ENCODE results near the gene KRT74. TPM values are rescaled to one million over a fixed set of nuclear protein-coding genes. Genes with fewer than 3 reads are reported as not detected.

KRT74 gene
- total RNA-seq, 1 experiment from 2014 or later: not detected

- no peak overlapping the region for H3K4me3 ChIP-seq
- H3K9me3 ChIP-seq (replicated peaks): no peaks in the 10 kb centered on the region
- H3K27me3 ChIP-seq (replicated peaks): peaks cover 54% of the 10 kb centered on the region
- no peak overlapping the region for H3K27ac ChIP-seq
- no peaks in the 10 kb centered on the region for H3K36me3 ChIP-seq
- peak in 1 of 2 experiments; percentile 31 for DNase-seq (ENCODE audit: low read depth in 1 of 2, low spot score in 2 of 2)
- H3K4me1 ChIP-seq (replicated peaks): no peaks in the 10 kb centered on the region
Observed at GRCh38 chr12:52608826-52609630, 35.4 kb upstream of the KRT74 start.

GRCh38 chr12:52608161-52608560 is 34.5 kb upstream of the KRT74 start:
- no peaks in the 10 kb centered on the region for H3K36me3 ChIP-seq
- H3K4me3 ChIP-seq: no peak overlapping the region
- no peaks in the 10 kb centered on the region for H3K4me1 ChIP-seq (replicated peaks)
- H3K27me3 ChIP-seq (replicated peaks): peaks cover 45% of the 10 kb centered on the region
- no peaks in the 10 kb centered on the region for H3K9me3 ChIP-seq (replicated peaks)
- H3K27ac ChIP-seq: no peak overlapping the region
- peak in 1 of 2 experiments; percentile 23 for DNase-seq (ENCODE audit: low read depth in 1 of 2, low spot score in 2 of 2)

GRCh38 chr12:52607314-52607713 is 33.7 kb upstream of the KRT74 start:
- H3K36me3 ChIP-seq: no peaks in the 10 kb centered on the region
- peak in 1 of 2 experiments; percentile 22 for DNase-seq (ENCODE audit: low read depth in 1 of 2, low spot score in 2 of 2)
- H3K9me3 ChIP-seq (replicated peaks): no peaks in the 10 kb centered on the region
- peaks cover 36% of the 10 kb centered on the region for H3K27me3 ChIP-seq (replicated peaks)
- no peaks in the 10 kb centered on the region for H3K4me1 ChIP-seq (replicated peaks)
- no peak overlapping the region for H3K27ac ChIP-seq
- no peak overlapping the region for H3K4me3 ChIP-seq

GRCh38 chr12:52606581-52607218 is 33.1 kb upstream of the KRT74 start:
- Histone ChIP-seq H3K4me1 (replicated peaks) (no peaks in the 10 kb centered on the region), H3K36me3 (no peaks in the 10 kb centered on the region), H3K27me3 (replicated peaks) (peaks cover 35% of the 10 kb centered on the region), H3K27ac (no peak overlapping the region), H3K4me3 (no peak overlapping the region), H3K9me3 (replicated peaks) (no peaks in the 10 kb centered on the region)
- DNase-seq (ENCODE audit: low read depth in 1 of 2, low spot score in 2 of 2): peak in 1 of 2 experiments; percentile 18

GRCh38 chr12:52606096-52606495 is 32.5 kb upstream of the KRT74 start:
- H3K4me1 ChIP-seq (replicated peaks): no peaks in the 10 kb centered on the region
- no peak for DNase-seq (ENCODE audit: low read depth in 1 of 2, low spot score in 2 of 2)
- peaks cover 35% of the 10 kb centered on the region for H3K27me3 ChIP-seq (replicated peaks)
- H3K9me3 ChIP-seq (replicated peaks): no peaks in the 10 kb centered on the region
- H3K36me3 ChIP-seq: no peaks in the 10 kb centered on the region
- no peak overlapping the region for H3K27ac ChIP-seq
- H3K4me3 ChIP-seq: no peak overlapping the region

GRCh38 chr12:52605542-52605941 is 31.9 kb upstream of the KRT74 start:
- H3K4me1 ChIP-seq (replicated peaks): no peaks in the 10 kb centered on the region

GRCh38 chr12:52604859-52605258 is 31.2 kb upstream of the KRT74 start:
- H3K27me3 ChIP-seq (replicated peaks): peaks cover 38% of the 10 kb centered on the region
- no peak overlapping the region for H3K4me3 ChIP-seq
- no peaks in the 10 kb centered on the region for H3K9me3 ChIP-seq (replicated peaks)
- H3K36me3 ChIP-seq: no peaks in the 10 kb centered on the region
- no peaks in the 10 kb centered on the region for H3K4me1 ChIP-seq (replicated peaks)
- DNase-seq (ENCODE audit: low read depth in 1 of 2, low spot score in 2 of 2): peak in 1 of 2 experiments; percentile 24
- H3K27ac ChIP-seq: no peak overlapping the region

More at GRCh38 chr12:52605542-52605941, 31.9 kb upstream of the KRT74 start:
- DNase-seq (ENCODE audit: low read depth in 1 of 2, low spot score in 2 of 2): peak in 1 of 2 experiments; percentile 8
- Histone ChIP-seq H3K27me3 (replicated peaks) (peaks cover 31% of the 10 kb centered on the region), H3K9me3 (replicated peaks) (no peaks in the 10 kb centered on the region), H3K36me3 (no peaks in the 10 kb centered on the region), H3K4me3 (no peak overlapping the region), H3K27ac (no peak overlapping the region)

- H3K27me3 ChIP-seq (replicated peaks): peaks cover 43% of the 10 kb centered on the region
- H3K27ac ChIP-seq: no peak overlapping the region
- no peaks in the 10 kb centered on the region for H3K9me3 ChIP-seq (replicated peaks)
- no peak for DNase-seq (ENCODE audit: low read depth in 1 of 2, low spot score in 2 of 2)
- no peaks in the 10 kb centered on the region for H3K36me3 ChIP-seq
- H3K4me3 ChIP-seq: no peak overlapping the region
- no peaks in the 10 kb centered on the region for H3K4me1 ChIP-seq (replicated peaks)
Observed at GRCh38 chr12:52603314-52603713, 29.7 kb upstream of the KRT74 start.

- H3K4me1 ChIP-seq (replicated peaks): no peaks in the 10 kb centered on the region
- no peaks in the 10 kb centered on the region for H3K9me3 ChIP-seq (replicated peaks)
- H3K4me3 ChIP-seq: no peak overlapping the region
- H3K27ac ChIP-seq: no peak overlapping the region
- H3K36me3 ChIP-seq: no peaks in the 10 kb centered on the region
- H3K27me3 ChIP-seq (replicated peaks): peaks cover 44% of the 10 kb centered on the region
- DNase-seq (ENCODE audit: low read depth in 1 of 2, low spot score in 2 of 2): peak in 1 of 2 experiments; percentile 15
Observed at GRCh38 chr12:52602552-52602951, 28.9 kb upstream of the KRT74 start.

- no peak overlapping the region for H3K27ac ChIP-seq
- H3K36me3 ChIP-seq: no peaks in the 10 kb centered on the region
- no peaks in the 10 kb centered on the region for H3K4me1 ChIP-seq (replicated peaks)
- H3K9me3 ChIP-seq (replicated peaks): no peaks in the 10 kb centered on the region
- peaks cover 53% of the 10 kb centered on the region for H3K27me3 ChIP-seq (replicated peaks)
- DNase-seq (ENCODE audit: low read depth in 1 of 2, low spot score in 2 of 2): peak in 1 of 2 experiments; percentile 9
- H3K4me3 ChIP-seq: no peak overlapping the region
Observed at GRCh38 chr12:52601671-52602070, 28.0 kb upstream of the KRT74 start.

- no peaks in the 10 kb centered on the region for H3K36me3 ChIP-seq
- H3K9me3 ChIP-seq (replicated peaks): no peaks in the 10 kb centered on the region
- H3K4me3 ChIP-seq: no peak within 1 kb of the TSS
- H3K27me3 ChIP-seq (replicated peaks): peaks cover 55% of the 10 kb centered on the region
- no peak within 1 kb of the TSS for H3K27ac ChIP-seq
- H3K4me1 ChIP-seq (replicated peaks): no peaks in the 10 kb centered on the region
- DNase-seq (ENCODE audit: low read depth in 1 of 2, low spot score in 2 of 2): peak in 1 of 2 experiments; percentile 37
Observed at GRCh38 chr12:52600941-52601481, 27.4 kb upstream of the KRT74 start, which contains the start of gene KRT72. KRT72 (minus strand) TSS chr12:52601463; CDS start chr12:52601452, 11 bp downstream.

- H3K4me1 ChIP-seq (replicated peaks): no peaks in the 10 kb centered on the region
- peak in 1 of 2 experiments; percentile 8 for DNase-seq (ENCODE audit: low read depth in 1 of 2, low spot score in 2 of 2)
- H3K36me3 ChIP-seq: no peaks in the 10 kb centered on the region
- H3K27ac ChIP-seq: no peak overlapping the region
- H3K9me3 ChIP-seq (replicated peaks): no peaks in the 10 kb centered on the region
- H3K4me3 ChIP-seq: no peak overlapping the region
- H3K27me3 ChIP-seq (replicated peaks): peaks cover 56% of the 10 kb centered on the region
Observed at GRCh38 chr12:52600475-52600874, 26.8 kb upstream of the KRT74 start.

GRCh38 chr12:52600071-52600470 is 26.4 kb upstream of the KRT74 start:
- Histone ChIP-seq H3K36me3 (no peaks in the 10 kb centered on the region), H3K27me3 (replicated peaks) (peaks cover 58% of the 10 kb centered on the region), H3K4me1 (replicated peaks) (no peaks in the 10 kb centered on the region), H3K9me3 (replicated peaks) (no peaks in the 10 kb centered on the region), H3K27ac (no peak overlapping the region), H3K4me3 (no peak overlapping the region)
- DNase-seq (ENCODE audit: low read depth in 1 of 2, low spot score in 2 of 2): peak in 1 of 2 experiments; percentile 8

GRCh38 chr12:52598966-52599365 is 25.3 kb upstream of the KRT74 start:
- DNase-seq (ENCODE audit: low read depth in 1 of 2, low spot score in 2 of 2): no peak
- H3K4me1 ChIP-seq (replicated peaks): no peaks in the 10 kb centered on the region
- no peaks in the 10 kb centered on the region for H3K36me3 ChIP-seq
- H3K27me3 ChIP-seq (replicated peaks): peaks cover 58% of the 10 kb centered on the region
- H3K27ac ChIP-seq: no peak overlapping the region
- H3K9me3 ChIP-seq (replicated peaks): no peaks in the 10 kb centered on the region
- H3K4me3 ChIP-seq: no peak overlapping the region

Data from SJSA1 (cell line).